CD4-positive, alpha-beta T cell treated with Interleukin-4 for 4 hours (primary cell): Measurements from ENCODE around the gene SASH3.
"Not testable (repeated sequence)": the region's sequence is repeated elsewhere in the genome, so short reads cannot be mapped to it uniquely, and the experiment has no call there.

Source experiments
- DNase-seq: peaks from one replicate; pipeline ENCODE4 v3.0.0-alpha.2; 2020

SASH3 gene

GRCh38 chrX:129779747-129780146 lies at the start of gene SASH3:
SASH3 (plus strand) TSS chrX:129779949; CDS start chrX:129780098, 149 bp downstream.
- peak; percentile 68 for DNase-seq

GRCh38 chrX:129731228-129731627 lies 48.5 kb upstream of the SASH3 start:
- DNase-seq = no peak

- DNase-seq = no peak
Measured at GRCh38 chrX:129732857-129733256, 46.9 kb upstream of the SASH3 start.

GRCh38 chrX:129733335-129733734 lies 46.4 kb upstream of the SASH3 start:
- DNase-seq = no peak

GRCh38 chrX:129736491-129736890 lies 43.3 kb upstream of the SASH3 start:
- peak; percentile 42 for DNase-seq

GRCh38 chrX:129737916-129738315 lies 41.8 kb upstream of the SASH3 start:
- DNase-seq = no peak

- DNase-seq = no peak
Measured at GRCh38 chrX:129738466-129739308, 41.1 kb upstream of the SASH3 start, which contains the start of gene XPNPEP2. XPNPEP2 (plus strand) TSS chrX:129738979; CDS start chrX:129739214, 235 bp downstream.

GRCh38 chrX:129739578-129739977 lies 40.2 kb upstream of the SASH3 start:
- no peak for DNase-seq

- DNase-seq = no peak
Measured at GRCh38 chrX:129741880-129742758, 37.6 kb upstream of the SASH3 start.

- DNase-seq = not testable (repeated sequence)
Measured at GRCh38 chrX:129742759-129743152, 37.0 kb upstream of the SASH3 start.

GRCh38 chrX:129743821-129744220 lies 35.9 kb upstream of the SASH3 start:
- DNase-seq = no peak

- DNase-seq = no peak
Measured at GRCh38 chrX:129744861-129745321, 34.9 kb upstream of the SASH3 start.

GRCh38 chrX:129746557-129747470 lies 32.9 kb upstream of the SASH3 start:
- DNase-seq = no peak

GRCh38 chrX:129747533-129747932 lies 32.2 kb upstream of the SASH3 start:
- no peak for DNase-seq

GRCh38 chrX:129748305-129748704 lies 31.4 kb upstream of the SASH3 start:
- DNase-seq = no peak

GRCh38 chrX:129749069-129749468 lies 30.7 kb upstream of the SASH3 start:
- no peak for DNase-seq

- DNase-seq = no peak
Measured at GRCh38 chrX:129750971-129751370, 28.8 kb upstream of the SASH3 start.

- no peak for DNase-seq
Measured at GRCh38 chrX:129754056-129755024, 25.4 kb upstream of the SASH3 start.

GRCh38 chrX:129755779-129756650 lies 23.7 kb upstream of the SASH3 start:
- DNase-seq = peak; percentile 43

- peak; percentile 69 for DNase-seq
Measured at GRCh38 chrX:129759576-129760061, 20.1 kb upstream of the SASH3 start.
